ENCODE results near the gene LAD1.

The LAD1 gene

GRCh38 chr1:201350884-201351283 lies 48.2 kb downstream of the LAD1 start:
- DNase-seq (ENCODE audit: low spot score): no peak

- DNase-seq (ENCODE audit: low spot score): no peak
Observed at GRCh38 chr1:201350361-201350725, 48.8 kb downstream of the LAD1 start.

GRCh38 chr1:201349092-201349491 lies 50.0 kb downstream of the LAD1 start:
- DNase-seq (ENCODE audit: low spot score): no peak

- DNase-seq (ENCODE audit: low spot score): peak; percentile 41
Observed at GRCh38 chr1:201348211-201348566, 50.9 kb downstream of the LAD1 start.

- no peak for DNase-seq (ENCODE audit: low spot score)
Observed at GRCh38 chr1:201347498-201348210, 51.5 kb downstream of the LAD1 start.

- DNase-seq (ENCODE audit: low spot score): no peak
Observed at GRCh38 chr1:201346987-201347386, 52.1 kb downstream of the LAD1 start.

- peak; percentile 23 for DNase-seq (ENCODE audit: low spot score)
Observed at GRCh38 chr1:201346337-201346939, 52.7 kb downstream of the LAD1 start.

- DNase-seq (ENCODE audit: low spot score): no peak
Observed at GRCh38 chr1:201345081-201345355, 54.1 kb downstream of the LAD1 start.

GRCh38 chr1:201344206-201345080 lies 54.7 kb downstream of the LAD1 start:
- no peak for DNase-seq (ENCODE audit: low spot score)

GRCh38 chr1:201341377-201341776 lies 57.7 kb downstream of the LAD1 start:
- DNase-seq (ENCODE audit: low spot score): no peak

- DNase-seq (ENCODE audit: low spot score): no peak
Observed at GRCh38 chr1:201336711-201337450, 62.2 kb downstream of the LAD1 start.

GRCh38 chr1:201335901-201336300 lies 63.2 kb downstream of the LAD1 start:
- no peak for DNase-seq (ENCODE audit: low spot score)

GRCh38 chr1:201335174-201335870 lies 63.8 kb downstream of the LAD1 start:
- DNase-seq (ENCODE audit: low spot score): no peak

- DNase-seq (ENCODE audit: low spot score): no peak
Observed at GRCh38 chr1:201334325-201335173, 64.6 kb downstream of the LAD1 start.

- no peak for DNase-seq (ENCODE audit: low spot score)
Observed at GRCh38 chr1:201332616-201333335, 66.3 kb downstream of the LAD1 start.

GRCh38 chr1:201332021-201332420 lies 67.1 kb downstream of the LAD1 start:
- DNase-seq (ENCODE audit: low spot score): no peak

- DNase-seq (ENCODE audit: low spot score): no peak
Observed at GRCh38 chr1:201331166-201331565, 68.0 kb downstream of the LAD1 start.

All from SK-N-DZ (cell line).